Muscle of back (tissue), 11 donors: ENCODE results near the gene AP3D1. TPM values are rescaled to one million over a fixed set of nuclear protein-coding genes. Genes with fewer than 3 reads are reported as not detected.
A peak's percentile ranks its signal among the peaks of the same experiment; 100 is the strongest.

Source experiments
- DNase-seq, 3 donors: peaks; one replicate each; pipeline versions ENCODE4 v3.0.0 to v3.0.0-alpha.2; 2013
- polyA plus RNA-seq, 10 donors: library from polyadenylated mRNA; unstranded; fragments of 120-200 nt; gene quantifications; one replicate each; pipeline ENCODE4 v1.2.1, GENCODE V29; 2013; ENCODE audit not compliant: insufficient read length in 10 of 10

AP3D1 gene
- polyA plus RNA-seq, 10 donors, result 52.0 to 77.1 (median 62.3) TPM

- no peak for DNase-seq
Observed at GRCh38 chr19:2185734-2186070, 34.3 kb upstream of the AP3D1 start.

DNA sequence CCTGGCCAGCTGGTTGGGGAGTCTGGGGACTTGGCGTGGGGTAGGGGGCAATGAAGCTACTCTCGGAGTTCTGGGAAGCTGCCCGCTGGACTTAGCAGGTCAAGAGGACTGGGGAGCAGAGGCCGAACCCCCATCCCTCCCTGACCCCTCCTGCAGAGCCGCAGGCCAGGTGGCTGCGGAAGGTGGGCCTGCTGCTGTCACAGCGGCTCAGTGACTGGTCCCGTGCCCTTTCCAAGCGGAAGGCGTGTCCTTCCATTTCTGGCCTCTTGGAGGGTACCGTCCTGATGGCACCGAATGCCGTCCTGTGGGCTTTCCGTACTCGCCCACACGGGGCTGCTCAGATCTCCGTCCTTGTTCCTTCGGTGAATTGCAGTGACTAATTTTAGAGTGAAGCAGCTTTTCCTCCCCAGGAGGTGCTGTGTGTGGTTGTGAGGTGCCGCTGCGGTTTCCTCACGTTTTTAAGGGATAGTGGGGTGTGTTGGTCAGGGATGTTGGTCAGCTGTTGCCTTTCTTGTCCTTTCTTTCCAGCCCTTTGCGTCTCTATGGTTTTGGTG lies 33.1 kb upstream of the AP3D1 start:
- DNase-seq, result no peak

- peak in 2 of 3 donors; percentile 66 to 85 for DNase-seq
Observed at GRCh38 chr19:2181633-2181997, 30.2 kb upstream of the AP3D1 start.

GRCh38 chr19:2180881-2181632 lies 29.7 kb upstream of the AP3D1 start:
- DNase-seq, result peak in 2 of 3 donors; percentile 39 to 45

DNA sequence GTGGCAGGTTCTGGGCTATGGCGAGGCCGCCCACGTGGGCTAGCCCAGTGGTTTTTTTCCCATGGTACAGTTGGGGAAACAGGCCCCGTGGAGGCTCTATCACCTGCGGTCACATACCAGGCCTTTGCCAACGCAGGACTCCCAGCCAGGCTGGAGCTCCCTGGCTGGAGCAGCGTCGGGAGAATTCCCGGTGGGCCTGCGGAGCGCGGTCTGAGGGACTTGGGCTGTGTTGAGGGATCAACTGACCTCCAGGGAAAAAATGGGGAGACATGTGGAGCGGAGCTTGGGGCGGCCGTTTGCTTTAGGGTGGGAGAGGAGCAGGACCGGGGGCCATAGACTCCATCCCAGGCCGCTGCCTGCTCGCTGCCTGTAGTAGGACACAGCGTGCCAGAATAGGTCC lies 28.7 kb upstream of the AP3D1 start:
- no peak for DNase-seq

DNA sequence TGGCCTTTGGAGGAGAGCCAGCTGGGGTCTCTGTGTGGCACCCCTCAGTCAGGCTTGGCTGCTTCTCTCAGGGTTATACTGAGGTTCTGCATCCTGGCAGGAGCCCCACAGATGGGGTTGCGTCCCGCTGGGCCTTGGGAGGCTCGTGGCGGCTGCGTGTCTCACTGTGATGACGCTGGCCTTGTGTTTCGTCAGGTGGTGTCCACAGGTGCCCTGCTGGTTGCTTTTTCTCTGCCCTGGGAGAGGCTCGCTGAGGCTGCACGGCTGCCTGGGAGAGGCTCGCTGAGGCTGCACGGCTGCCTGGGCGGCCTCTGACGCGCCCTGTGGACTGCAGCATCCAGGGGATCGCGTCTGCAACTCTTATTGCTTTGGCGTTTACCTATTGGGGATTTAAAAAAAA lies 27.7 kb upstream of the AP3D1 start:
- DNase-seq, result no peak

DNA sequence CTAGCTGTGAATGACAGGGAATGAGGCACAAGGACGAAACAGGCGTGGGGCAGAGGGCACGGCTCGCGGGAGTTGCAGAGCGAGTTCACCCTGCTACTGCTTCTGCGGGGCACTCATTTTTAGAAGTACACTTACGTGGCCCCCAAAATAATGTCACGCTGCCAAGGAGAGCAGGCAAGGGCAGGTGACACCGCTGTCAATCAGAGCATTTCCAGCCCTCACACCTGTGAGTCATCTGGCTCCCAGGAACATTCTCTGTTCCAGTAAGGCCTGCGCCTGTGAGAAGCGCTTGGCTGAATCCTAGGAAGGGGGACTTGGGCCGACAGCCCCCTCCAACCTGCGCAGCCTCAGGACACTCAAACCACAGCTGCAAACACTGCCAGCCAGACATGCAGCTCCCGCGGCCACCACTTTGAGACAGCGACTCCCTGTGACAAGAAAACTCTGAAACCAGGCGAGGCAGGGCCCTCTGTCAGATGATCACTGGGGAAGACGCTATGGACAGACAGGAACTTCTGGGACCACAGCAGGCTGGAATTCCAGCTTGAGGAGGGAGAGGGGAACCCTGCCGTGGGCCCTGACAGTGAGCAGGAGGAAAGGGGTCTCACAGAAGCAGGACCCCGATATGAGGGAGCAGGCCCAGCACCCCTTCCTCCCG lies 25.1 kb upstream of the AP3D1 start:
- DNase-seq, result peak in 1 of 3 donors; percentile 30

DNA sequence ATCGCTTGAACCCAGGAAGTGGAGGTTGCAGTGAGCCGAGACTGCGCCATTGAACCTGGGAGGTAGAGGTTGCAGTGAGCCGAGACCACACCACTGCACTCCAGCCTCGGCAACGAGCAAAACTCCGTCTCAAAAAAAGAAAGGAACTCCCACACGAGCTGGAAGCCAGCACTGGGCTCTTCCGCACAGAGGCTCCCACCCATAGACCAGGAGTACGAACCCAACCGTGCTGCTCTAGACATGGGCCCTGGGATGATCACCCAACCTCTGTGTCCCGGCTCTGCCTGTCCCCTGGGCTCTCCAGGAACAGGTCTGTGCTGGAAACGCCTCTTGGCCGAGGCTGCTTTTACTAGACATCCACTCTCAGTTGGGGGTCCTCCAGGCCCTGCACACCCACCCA lies 24.4 kb upstream of the AP3D1 start:
- DNase-seq, result no peak

DNA sequence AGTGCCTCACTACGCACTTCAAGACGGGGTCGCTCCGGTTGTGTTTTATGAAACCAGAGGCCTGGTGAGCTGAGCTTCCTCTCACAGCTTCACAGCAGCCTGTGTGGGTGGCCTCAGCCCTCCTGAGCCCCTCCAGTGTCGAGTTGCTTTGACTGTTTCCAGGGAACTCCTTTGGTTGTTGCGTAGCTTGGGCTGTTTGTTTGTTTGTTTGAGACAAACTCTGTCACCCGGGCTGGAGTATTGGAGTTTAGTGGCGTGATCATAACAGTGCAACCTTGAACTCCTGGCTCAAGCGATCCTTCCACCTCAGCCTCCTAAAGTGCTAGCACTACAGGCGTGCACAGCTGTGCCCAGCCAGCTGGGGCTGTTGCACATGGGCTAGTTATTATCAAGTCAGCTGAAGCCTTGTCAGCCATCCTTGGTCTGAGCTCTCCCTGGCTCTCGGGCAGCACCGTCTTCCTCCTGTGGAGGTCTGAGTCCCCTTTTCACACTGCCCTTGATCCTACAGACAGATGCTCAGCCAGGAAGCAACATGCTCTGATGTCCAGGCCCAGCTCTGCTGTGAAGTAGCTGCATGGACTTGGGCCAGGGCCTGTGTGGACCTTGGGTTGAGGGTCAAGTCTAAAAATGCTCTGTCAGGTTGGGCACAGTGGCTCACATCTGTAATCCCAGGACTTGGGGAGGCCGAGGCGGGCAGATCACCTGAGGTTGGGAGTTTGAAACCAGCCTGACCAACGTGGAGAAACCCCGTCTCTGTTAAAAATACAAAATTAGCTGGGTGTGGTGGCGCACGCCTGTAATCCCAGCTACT lies 22.6 kb upstream of the AP3D1 start:
- DNase-seq, result peak in 1 of 3 donors; percentile 26

DNA sequence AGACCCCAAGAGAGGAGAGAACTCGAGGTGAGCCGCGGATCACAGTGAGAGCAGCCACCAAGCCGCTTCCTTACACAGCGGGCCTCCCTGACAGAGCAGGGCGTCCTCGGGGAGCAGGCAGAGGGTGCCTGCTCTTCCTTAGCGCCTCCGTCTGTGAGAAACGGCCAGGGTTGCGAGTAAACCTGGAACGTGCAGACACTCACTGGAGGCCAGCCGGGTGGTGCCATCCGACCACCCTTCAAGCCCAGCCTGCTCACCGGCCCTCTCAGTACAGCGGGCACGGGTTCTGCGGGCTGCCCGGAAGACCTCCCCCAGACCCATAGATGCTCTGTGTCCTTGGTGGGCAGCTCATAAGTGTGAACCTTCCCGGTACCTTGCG lies 22.0 kb upstream of the AP3D1 start:
- DNase-seq, result no peak

DNA sequence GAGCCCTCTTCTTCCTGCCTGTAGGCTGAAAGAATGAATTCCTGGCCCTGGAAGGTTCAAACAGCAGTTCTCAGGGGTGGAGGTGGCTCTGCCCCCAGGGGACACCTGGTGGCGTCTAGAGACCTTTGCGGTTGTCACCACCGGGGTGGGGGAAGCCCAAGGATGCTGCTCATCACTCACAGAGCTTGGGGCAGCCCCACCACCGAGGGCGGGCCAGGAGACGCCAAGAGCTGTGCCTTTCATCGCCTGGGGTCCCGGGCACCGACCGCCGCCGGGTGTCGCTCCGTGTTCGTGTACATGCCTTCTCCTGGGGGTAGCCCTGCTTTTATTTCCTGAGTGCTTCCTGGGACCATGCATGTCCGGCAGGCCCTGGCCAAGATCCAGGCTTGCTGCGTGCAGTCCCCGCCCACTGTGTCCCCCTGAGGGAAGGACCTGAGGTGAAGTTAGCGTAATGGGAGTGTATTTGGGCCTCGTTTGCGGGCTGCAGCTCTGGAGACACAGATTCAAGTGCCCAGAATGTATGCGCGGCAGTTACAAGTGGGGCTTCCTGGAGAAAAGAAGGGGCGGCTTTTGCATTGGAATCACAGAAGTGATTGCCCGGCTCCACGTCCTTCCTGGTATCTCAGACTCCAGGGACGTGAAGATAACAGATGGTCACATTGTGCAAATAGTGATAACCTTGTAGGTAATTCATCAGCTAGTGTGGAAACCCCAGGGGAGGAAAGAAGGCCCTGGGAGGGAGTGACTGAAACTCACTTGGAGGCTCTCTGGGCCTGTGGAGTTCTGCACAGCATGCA lies 20.2 kb upstream of the AP3D1 start:
- peak in 1 of 3 donors; percentile 60 for DNase-seq

DNA sequence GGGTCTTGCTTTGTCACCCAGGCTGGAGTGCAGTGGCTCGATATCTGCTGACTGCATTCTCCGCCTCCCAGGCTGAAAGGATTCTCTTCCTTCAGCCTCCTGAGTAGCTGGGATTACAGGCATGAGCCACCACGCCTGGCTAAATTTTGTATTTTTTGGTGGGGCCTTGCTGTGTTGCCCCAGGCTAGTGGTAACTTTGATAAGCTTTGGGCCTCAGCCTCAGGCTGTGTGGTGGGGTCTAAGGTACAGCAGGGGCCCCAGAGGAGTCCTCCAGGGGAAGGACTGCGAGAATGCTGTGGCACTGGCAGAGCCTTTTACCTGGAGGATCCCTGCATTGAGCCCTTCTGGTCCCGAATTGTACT lies 19.6 kb upstream of the AP3D1 start:
- DNase-seq, result no peak

DNA sequence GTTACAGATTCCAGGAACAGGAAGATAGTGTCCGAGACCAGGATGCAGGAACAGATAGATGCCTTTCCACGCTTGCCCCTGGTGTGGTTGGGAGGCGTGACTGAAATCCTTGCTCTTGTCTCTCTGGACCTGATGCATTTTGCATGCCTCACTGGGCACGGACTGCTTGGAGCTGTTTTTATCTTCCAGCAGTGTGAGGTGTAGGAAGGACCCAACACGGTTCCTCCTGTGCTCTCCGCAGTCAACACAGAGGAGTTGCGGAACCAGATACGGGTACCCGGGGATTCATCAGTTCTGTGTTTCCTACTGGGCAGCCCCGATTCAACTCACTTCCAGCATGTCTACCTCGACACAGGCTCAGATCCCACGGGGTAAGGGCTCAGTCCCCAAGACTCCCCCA lies 18.9 kb upstream of the AP3D1 start:
- DNase-seq, result no peak

- DNase-seq, result peak; percentile 88 to 95 (median 93)
Observed at GRCh38 chr19:2168619-2169424, 17.5 kb upstream of the AP3D1 start.

DNA sequence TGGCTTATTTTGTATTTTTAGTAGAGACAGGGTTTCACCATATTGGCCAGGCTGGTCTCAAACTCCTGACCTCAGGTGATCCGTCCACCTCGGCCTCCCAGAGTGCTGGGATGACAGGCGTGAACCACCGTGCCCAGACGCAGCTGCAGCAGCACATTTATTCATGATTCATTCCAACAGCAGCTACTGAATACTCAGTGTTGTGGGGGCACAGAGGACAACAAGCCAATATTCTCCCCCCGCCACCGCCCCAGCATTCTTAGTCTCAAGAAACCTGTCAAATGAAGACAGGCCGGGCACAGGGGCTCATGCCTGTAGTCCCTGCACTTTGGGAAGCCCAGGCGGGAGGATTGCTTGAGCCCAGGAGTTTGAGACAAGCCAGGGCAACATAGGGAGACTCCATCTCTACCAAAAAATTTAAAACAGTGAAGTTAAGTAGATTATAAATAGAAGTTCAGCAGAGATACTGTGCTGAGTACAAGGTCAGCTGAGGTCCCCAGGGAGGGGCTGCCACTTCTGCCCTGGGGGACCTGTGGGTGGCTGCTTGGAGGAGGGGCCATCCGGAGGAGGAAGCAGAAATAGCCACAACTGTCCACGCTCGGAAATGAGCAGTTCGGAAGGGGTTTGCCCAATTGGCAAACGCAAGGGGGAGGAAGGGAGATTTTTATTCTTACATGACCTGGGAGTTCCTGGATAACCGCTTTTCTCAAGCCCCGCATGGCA lies 16.7 kb upstream of the AP3D1 start:
- peak in 1 of 3 donors; percentile 51 for DNase-seq

- DNase-seq, result peak in 1 of 3 donors; percentile 60
Observed at GRCh38 chr19:2166741-2167738, 15.7 kb upstream of the AP3D1 start.

- DNase-seq, result peak in 1 of 3 donors; percentile 80
Observed at GRCh38 chr19:2164020-2164998, 12.9 kb upstream of the AP3D1 start.

DNA sequence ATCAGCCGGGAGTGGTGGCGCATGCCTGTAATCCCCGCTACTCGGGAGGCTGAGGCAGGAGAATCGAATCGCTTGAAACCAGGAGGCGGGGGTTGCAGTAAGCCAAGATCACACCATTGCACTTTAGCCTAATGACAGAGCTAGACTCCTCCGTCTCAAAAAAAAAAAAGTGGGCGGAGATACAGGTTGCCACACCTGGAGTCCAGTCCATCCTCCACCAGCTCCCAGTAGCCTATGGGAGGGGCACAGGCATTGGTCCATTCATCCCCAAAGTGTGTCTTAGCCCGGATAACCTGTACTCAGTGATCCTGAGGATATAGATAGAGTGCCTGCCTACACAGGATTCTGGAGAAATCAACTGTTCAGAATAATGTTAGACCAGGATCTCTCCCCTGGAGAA lies 9.0 kb upstream of the AP3D1 start:
- DNase-seq, result no peak
